HG02588 (cell line): ENCODE measurements around the gene HOMER2.
"Not testable (repeated sequence)": the region's sequence is repeated elsewhere in the genome, so short reads cannot be mapped to it uniquely, and the experiment has no call there.

Source experiments
- ATAC-seq: cut with Tn5 transposase; IDR thresholded peaks from one replicate; pipeline ENCODE4 v1.9.1; 2021; ENCODE audit warnings: mild to moderate bottlenecking, moderate library complexity; ENCODE audit not compliant: unreplicated experiment

HOMER2 gene

GRCh38 chr15:82865981-82866380 is 86.5 kb downstream of the HOMER2 start:
- ATAC-seq, result not testable (repeated sequence)

GRCh38 chr15:82865581-82865980 is 86.9 kb downstream of the HOMER2 start:
- ATAC-seq, result not testable (repeated sequence)

- no peak for ATAC-seq
These were observed 87.6 kb downstream of the HOMER2 start for GRCh38 chr15:82864967-82865366.

GRCh38 chr15:82862886-82863285 is 89.6 kb downstream of the HOMER2 start:
- ATAC-seq, result no peak

- ATAC-seq, result no peak
These were observed 93.6 kb downstream of the HOMER2 start for GRCh38 chr15:82858932-82859331.

- no peak for ATAC-seq
These were observed 95.9 kb downstream of the HOMER2 start for GRCh38 chr15:82856397-82857170.

- ATAC-seq, result no peak
These were observed 97.0 kb downstream of the HOMER2 start for GRCh38 chr15:82855286-82856100.

GRCh38 chr15:82854554-82854953 is 98.0 kb downstream of the HOMER2 start:
- no peak for ATAC-seq

- ATAC-seq, result no peak
These were observed 99.5 kb downstream of the HOMER2 start for GRCh38 chr15:82852941-82853561.

- ATAC-seq, result no peak
These were observed 100.5 kb downstream of the HOMER2 start for GRCh38 chr15:82851981-82852511.

GRCh38 chr15:82851306-82851850 is 101.1 kb downstream of the HOMER2 start:
- ATAC-seq, result no peak

- no peak for ATAC-seq
These were observed 101.8 kb downstream of the HOMER2 start for GRCh38 chr15:82850731-82851130.

- no peak for ATAC-seq
These were observed 102.7 kb downstream of the HOMER2 start for GRCh38 chr15:82849556-82850512.

GRCh38 chr15:82848241-82848993 is 104.1 kb downstream of the HOMER2 start:
- no peak for ATAC-seq

- no peak for ATAC-seq
These were observed 104.8 kb downstream of the HOMER2 start for GRCh38 chr15:82847703-82848102.

GRCh38 chr15:82846621-82847020 is 105.9 kb downstream of the HOMER2 start:
- ATAC-seq, result no peak

- no peak for ATAC-seq
These were observed 106.8 kb downstream of the HOMER2 start for GRCh38 chr15:82845686-82846085.

- no peak for ATAC-seq
These were observed 109.0 kb downstream of the HOMER2 start for GRCh38 chr15:82843566-82843965.

GRCh38 chr15:82840166-82840565 is 112.4 kb downstream of the HOMER2 start:
- no peak for ATAC-seq
